AG08396 (cell line): ENCODE data around the gene PPM1L.

Experiments used
- DNase-seq: peaks from one replicate; pipeline ENCODE4 v3.0.0; 2012; ENCODE audit warnings: low spot score, mixed read lengths

The PPM1L gene

DNA sequence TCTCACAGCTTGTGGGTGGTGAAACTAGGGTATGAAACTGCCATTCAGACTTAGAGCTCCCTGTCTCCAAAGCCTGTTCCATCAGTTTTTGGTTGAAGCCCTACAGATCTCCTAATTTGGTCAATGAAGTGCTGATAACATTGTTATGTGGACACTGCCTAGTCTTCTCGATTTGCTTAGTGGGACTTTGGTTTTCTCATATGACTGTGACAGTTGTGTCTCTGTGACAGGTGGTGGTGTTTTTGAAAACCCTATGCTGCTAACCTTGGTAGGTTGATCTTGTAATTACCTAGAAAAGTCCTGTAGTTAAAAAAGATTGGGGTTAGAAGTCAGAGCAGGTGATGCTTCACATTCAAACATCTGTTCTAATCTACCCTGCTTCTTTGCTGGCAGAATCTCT, 9.2 kb downstream of the PPM1L start:
- no peak for DNase-seq

GRCh38 chr3:160768031-160768430, 12.0 kb downstream of the PPM1L start:
- no peak for DNase-seq

DNA sequence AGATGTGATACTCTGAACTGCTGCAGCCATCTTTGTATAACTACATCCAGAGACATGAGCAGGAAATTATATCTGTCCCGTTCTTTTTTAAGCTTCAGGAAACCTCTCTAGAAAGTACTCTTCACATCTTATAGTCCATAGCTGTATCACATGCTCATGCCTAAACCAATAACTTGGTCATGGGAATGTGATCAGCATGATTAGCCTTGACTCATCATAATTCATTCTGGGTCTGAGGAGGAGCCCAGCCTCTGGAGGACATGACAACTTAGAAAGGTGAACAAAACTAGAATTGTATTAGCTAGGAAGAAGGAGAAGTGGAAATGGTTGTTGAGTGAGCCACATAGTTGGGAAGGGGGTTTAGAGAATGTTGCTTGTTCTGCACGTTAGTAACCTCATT, 12.9 kb downstream of the PPM1L start:
- no peak for DNase-seq

GRCh38 chr3:160771811-160772459, 15.9 kb downstream of the PPM1L start:
- DNase-seq, result no peak

DNA sequence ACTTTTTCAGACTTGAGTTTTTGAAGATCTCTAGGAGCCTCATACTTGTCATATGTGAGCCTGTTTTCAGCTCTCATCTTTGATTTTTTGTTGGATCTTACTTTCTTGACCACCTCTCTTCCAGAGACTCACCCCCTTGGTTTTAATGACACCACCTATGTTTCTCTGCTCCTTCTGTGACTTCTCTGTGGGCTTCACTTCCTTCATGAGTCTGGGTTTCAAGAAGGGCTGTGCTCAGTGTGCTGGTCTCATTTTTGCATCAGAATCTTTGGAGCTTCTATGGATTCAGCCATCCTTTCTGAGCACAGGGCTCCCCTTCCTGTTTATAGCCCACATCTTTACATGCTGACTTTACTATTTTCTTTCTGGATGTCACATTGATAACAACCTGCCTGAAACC, 17.7 kb downstream of the PPM1L start:
- DNase-seq, result no peak

DNA sequence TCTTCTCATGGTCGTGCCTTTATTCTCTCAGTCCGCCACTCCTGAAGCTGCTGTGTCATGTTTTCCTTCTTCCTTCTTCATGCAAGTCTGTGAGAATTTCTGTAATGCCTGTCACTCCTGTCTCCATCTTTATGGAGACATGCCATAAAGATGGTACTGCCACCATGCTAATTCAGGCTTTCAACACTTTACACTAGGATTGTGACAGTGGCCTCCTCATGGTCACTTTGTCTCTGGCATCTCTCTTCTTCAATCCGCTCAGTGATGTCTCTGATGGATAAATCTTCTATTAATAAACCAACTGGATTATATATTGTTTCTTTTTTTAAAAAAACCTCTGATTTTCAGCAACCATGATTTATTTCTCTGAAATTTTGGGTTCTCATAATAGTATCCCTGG, 18.1 kb downstream of the PPM1L start:
- no peak for DNase-seq

- DNase-seq, result no peak
Observed at GRCh38 chr3:160778480-160778879, 22.4 kb downstream of the PPM1L start.

DNA sequence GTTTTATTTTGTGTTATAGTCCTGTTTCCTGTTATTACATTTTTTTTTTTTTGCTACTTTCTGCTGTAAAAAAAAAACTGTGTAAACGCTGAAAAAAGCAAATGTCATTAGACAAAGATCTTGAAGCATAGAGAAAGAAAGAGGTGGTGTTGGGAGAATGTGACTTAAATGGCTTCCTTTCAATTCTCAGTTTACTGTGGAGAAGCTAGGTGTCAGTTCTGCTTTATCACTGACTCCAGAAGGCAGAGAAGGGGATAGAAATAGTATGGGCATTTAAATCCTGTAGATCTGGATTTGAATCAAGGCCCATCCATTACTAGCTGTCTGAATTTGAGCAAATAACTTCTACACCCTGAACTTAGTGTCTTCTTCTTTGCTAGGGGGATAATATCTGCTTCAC, 23.0 kb downstream of the PPM1L start:
- no peak for DNase-seq

DNA sequence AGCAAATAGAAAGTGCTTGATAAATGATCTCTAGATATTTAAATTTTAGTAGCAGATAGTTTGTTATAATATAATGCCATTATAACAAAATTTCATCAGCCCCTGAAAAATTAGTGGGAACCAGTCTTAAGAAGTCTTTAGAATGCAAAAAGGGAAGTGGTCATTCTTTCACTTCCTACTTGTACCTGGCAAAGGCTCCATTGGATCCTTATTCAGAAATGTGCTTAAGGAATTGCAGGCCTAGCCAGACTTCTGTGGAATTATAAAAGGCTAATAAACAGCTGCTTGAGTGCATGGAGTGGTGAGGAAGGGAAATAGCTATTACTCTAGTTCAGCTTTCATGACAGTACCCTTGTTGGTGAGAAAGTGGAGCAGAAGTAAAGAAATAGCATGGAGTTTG, 24.2 kb downstream of the PPM1L start:
- no peak for DNase-seq

GRCh38 chr3:160781402-160781801, 25.4 kb downstream of the PPM1L start:
- no peak for DNase-seq

DNA sequence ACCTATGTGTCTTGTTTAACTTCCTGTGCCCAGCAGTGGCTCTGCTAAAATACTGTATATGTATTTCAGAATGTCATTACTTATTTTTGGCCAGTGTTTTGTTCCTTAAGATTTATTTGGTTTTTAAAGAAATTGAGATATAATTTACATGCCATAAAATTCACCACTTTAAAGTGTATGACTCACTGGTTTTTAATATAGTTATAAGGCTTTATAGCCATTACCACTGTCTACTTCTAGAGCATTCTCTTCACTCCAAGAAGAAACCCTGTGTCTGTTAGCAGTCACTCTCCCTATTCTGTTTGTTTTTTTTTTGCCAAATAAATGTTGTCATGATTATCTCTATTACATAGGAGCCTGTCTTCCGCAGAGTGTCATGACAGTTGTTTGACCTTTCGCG, 25.8 kb downstream of the PPM1L start:
- DNase-seq, result no peak

GRCh38 chr3:160784853-160785252, 28.8 kb downstream of the PPM1L start:
- DNase-seq, result no peak

DNA sequence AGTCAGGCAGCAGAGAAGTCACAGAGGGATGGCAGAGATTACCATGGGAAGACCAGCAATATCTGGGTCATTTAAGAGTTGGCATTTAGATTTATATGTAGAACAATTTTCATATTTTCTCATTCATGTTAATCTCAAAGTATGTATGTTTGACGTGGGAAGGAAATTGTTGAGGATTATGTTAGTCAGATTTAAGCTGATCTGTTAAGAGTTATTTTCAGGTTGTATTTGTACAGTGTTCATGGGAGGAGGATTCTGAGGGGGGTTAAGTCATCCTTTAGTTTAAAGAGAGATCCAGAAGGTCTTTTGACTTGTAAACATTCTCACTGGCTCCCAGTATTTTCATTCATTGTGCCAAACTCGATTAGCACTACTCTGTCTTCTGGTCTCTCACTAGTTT, 34.7 kb downstream of the PPM1L start:
- no peak for DNase-seq

DNA sequence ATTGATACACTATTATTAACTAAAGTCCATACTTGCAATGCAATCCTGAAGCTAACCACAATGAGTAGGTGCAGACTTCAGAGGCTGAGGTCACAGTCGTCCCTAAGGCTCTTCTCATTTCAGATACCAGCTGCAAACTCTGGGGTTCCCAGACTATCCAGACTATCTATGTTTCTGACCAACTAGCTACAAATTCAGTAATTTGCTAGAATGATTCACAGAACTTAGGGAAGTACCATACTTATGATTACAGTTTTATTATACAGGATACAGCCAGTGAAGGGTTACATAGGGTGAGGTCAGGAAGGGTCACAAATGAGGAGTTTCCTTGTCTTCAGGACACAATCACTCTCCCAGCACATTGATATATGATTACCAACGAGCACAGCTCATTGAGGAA, 36.5 kb downstream of the PPM1L start:
- DNase-seq, result no peak

DNA sequence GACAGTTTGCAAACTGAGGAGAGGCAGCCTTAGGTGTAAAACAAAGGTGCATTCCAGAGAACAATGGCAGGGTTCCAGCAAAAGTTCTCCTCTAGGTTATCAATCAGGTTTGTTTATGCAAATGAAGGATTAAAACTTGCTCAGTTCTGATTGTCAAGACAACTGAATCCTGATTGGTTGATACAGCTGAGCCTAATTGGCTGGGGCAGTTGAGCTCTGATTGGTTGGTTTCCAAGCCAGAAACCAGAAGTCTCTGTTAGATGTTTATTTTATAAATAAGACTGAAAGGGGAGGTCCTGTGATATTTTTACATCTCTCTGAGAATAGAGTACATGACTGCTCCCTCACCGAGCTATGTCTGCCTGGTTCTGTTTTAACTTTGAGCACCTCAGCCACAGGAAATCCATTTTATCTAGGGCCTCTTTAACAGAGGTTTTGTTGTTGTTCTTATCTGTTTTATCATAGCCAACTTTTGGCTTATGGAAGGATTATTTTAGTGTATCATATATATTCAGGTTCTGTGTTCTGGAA, 37.8 kb downstream of the PPM1L start:
- DNase-seq, result no peak

- DNase-seq, result no peak
Observed at GRCh38 chr3:160796089-160796812, 40.2 kb downstream of the PPM1L start.

DNA sequence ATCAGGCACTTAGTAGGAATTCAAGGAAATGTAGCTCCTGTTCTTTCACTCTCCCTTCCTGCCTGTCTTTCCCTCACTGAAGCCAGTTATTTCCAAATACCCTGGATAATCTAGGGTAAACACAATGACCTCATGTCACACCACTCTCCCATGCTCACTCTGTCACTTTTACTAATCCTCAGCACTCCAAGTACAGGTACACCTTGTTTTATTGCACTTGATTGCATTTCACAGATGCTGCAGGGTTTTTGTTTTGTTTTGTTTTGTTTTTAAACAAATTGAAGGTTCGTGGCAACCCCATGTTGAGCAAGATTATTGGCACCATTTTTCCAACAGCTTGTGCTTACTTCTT, 40.8 kb downstream of the PPM1L start:
- DNase-seq, result no peak

DNA sequence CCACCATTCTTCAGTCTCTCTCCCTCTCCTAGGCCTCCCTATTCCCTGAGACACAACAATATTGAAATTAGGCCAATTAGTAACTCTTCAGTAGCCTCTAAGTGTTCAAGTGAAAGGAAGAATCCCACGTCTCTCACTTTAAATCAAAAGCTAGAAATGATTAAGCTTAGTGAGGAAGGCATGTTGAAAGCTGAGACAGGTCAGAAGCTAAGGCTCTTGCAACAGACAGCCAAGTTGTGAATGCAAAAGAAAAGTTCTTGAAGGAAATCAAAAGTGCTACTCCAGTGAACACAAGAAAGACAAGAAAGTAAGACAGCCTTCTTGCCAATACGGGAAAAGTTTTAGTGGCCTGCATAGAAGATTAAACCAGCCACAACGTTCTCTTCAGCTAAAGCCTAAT, 41.3 kb downstream of the PPM1L start:
- DNase-seq, result no peak

- peak; percentile 10 for DNase-seq
Observed at GRCh38 chr3:160801386-160802118, 45.5 kb downstream of the PPM1L start.

GRCh38 chr3:160804762-160805161, 48.7 kb downstream of the PPM1L start:
- DNase-seq, result no peak

DNA sequence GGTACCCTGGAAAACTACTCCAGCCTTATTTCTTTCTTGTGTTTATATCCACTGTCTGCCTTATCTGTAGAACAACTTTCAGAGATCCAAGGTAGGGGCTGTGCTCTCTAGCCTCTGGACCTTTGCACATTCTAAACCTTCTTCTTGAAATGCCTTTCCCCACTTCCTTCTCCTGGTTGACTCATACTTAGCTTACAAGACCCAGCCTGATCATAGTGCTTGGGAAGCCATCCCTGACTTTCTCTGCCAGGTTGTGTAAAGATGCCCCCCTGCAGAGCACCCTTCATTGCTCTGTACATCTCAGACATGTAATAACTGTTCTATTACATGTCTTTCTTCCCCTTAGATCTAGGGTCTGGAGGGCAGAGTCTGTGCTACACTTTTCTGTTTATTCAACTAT, 50.1 kb downstream of the PPM1L start:
- no peak for DNase-seq

DNA sequence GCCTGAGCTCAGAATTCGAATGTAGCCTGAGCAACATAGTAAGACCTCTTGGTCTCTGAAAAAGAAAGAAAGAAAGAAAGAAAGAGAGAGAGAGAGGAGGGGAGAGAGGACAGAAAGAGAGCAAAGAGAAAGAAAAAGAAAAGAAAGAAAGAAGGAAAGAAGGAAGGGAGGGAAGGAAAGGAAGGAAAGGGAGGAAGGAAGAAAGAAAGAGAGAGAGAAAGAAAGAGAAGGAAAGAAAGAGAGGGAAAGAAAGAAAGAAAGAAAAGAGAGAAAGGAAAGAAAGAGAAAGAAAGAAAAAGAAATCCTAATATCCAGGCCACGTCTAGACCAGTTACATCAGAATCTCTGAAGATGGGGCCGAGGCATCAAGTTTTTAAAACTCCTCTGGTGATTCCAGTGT, 50.7 kb downstream of the PPM1L start:
- DNase-seq, result no peak

- no peak for DNase-seq
Observed at GRCh38 chr3:160808838-160809237, 52.8 kb downstream of the PPM1L start.
